GM19467 (cell line): ENCODE results near the gene ZNF829.

Source experiments
- ATAC-seq: cut with Tn5 transposase; IDR thresholded peaks from one replicate; pipeline ENCODE4 v1.9.1; 2021; ENCODE audit warnings: mild to moderate bottlenecking, moderate library complexity; ENCODE audit not compliant: unreplicated experiment

Gene ZNF829

DNA sequence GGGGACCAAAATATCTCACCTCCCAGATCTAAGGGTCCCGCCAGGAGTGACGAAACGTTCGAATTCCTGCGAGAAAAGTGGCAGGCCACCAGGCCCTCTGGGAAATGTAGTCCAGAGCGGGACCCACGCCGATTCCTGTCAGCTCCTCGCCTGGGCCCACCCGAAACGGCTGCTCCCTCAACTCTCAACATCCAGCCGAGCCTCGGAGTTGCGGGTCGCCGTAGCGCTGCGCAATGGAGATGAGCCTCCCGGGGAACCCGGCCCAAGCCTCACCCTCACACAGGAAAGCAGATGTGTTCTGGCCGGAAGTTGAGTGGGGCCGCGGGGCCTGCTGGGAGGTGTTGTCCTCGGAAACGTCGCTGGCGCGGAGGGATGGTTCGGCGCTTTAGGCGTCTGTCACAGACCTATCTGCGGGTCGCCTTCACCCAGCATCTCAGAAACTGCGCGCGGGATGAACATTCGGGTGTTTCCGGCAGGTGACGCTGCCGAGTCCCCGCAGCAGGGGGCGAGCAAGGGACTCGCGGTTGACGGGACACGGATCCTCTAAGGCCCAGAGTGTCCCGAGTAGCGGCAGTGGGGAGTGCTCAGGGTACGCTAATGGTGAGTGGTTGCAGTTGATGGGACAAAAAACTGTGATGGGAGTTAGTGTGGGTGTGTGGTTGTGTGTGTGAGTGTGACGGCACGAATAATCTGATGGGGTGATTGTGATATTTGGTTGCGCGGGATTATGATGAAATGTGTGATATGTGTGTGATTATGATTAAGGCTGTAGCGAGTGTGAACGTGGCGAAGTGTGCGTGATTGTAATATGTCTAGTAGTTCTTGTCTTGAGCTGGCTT is at the start of gene ZNF829, which contains the start of gene ZNF568:
ZNF829 (minus strand) TSS at position 300 of the 839 bp plus-strand sequence. CDS start 1,124 bp downstream, outside the sequence.
ZNF568 (plus strand) TSS at position 341 of the 839 bp plus-strand sequence. CDS start 6,439 bp downstream, outside the sequence.
- ATAC-seq = peak; percentile 77

DNA sequence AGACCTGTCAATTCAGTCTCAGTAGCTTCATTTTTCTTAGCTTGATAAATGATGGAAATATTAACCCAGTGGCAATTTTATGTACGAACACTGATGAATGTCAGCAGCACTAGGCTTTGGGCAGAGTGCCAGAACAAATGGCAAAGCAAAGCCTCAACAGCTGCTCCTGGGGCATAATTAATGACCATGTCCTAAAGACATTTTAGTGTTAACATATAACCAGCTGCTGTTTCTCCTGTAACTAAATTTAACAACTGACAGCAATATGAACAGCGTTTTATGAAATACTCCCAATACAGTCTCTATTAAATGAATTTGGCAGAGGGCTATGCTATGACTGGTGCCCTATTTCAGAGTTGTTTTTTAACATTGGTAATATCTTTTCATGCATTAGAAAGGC is 47.2 kb upstream of the ZNF829 start:
- ATAC-seq = no peak

DNA sequence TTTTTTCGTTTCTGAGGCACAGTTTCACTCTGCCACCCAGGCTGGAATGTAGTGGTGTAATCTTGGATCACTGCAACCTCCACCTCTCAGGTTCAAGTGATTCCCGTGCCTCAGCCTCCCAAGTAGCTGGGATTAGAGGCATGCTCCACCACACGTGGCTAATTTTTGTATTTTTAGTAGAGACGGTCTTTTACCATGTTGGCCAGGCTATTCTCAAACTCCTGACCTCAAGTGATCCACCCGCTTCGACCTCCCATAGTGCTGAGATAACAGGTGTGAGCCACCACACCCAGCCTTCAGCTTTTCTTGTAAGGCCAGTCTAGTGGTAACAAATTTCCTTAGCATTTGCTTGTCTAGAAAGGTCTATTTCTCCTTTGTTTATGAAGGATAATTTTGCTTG is 46.3 kb upstream of the ZNF829 start:
- ATAC-seq = no peak

DNA sequence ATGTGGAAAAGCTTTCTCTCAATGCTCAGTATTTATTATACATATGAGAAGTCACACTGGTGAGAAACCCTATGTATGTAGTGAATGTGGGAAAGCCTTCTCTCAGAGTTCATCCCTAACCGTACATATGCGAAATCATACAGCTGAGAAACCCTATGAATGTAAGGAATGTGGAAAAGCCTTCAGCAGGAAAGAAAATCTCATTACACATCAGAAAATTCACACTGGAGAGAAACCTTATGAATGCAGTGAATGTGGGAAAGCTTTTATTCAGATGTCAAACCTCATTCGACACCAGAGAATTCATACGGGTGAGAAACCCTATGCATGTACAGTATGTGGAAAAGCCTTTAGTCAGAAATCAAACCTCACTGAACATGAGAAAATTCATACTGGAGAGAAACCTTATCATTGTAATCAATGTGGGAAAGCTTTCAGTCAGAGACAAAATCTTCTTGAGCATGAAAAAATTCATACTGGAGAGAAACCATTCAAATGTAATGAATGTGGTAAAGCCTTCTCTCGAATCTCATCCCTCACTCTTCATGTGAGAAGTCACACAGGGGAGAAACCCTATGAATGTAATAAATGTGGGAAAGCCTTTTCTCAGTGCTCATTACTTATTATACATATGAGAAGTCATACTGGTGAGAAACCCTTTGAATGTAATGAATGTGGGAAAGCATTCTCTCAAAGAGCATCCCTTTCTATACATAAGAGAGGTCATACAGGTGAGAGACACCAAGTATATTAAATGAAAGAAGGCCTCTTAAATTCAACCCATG is 34.4 kb upstream of the ZNF829 start:
- no peak for ATAC-seq

DNA sequence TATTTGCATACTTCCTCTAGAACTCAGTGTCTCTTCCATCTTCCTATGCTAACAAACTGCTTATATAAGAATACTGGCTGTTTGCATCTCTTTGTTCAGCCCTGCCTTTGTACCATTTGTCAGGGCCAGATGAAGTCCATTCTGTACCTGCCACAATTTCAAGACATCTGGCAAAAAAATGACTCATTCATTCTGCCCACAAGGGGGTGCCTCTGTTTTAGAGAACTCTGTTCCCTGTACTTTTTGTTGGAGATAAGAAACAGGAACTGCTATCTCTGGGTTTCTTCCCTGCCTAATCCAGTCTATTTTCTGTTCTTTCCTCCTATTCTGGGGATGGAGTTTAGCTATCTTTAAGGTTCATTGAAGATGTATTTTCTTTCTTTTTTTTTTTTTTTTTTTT is 23.1 kb upstream of the ZNF829 start:
- no peak for ATAC-seq

DNA sequence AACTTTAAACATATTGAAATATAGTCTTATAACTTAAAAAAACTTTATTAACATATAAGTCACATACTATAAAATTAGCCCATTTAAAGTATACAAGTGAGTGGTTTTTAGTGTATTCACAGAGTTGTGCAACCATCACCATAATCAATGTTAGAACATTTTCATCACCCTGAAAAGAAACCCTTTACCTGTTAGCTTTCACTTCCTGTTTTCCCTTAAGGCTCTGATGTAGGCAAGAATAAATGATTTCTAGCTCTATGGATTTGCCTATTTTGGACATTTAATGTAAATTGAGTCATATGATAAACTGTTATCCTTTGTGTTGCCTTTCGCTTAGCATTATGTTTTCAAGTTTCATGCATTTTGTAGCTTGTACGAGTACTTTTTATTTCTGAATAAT is 15.6 kb upstream of the ZNF829 start:
- ATAC-seq = no peak

- no peak for ATAC-seq
Observed at GRCh38 chr19:36918090-36918489, 2.0 kb upstream of the ZNF829 start.

DNA sequence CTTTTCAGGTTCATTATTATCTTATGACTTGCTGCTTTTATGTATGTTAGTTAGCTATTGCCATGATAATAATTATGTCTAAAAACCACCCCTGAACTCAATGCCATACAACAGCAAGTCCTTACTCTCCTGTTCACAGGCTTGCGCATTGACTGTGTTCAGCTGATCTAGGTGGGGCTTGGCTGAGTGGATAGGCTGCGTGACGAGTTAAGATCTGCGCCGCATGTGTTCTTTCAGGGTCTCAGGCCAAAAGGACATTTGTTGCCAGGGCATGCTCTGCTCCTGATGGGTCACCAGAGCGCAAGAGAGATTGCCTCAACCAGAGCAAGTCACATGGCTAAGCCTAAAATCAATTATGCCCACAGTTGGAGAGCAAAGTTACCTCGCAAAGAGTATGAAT is 900 bp upstream of the ZNF829 start:
- no peak for ATAC-seq

- ATAC-seq = no peak
Observed at GRCh38 chr19:36898422-36898821, 17.7 kb downstream of the ZNF829 start.

- no peak for ATAC-seq
Observed at GRCh38 chr19:36894849-36895383, 21.2 kb downstream of the ZNF829 start.

GRCh38 chr19:36891768-36892357 is 24.2 kb downstream of the ZNF829 start:
- no peak for ATAC-seq

GRCh38 chr19:36876993-36877938 is 38.8 kb downstream of the ZNF829 start:
- no peak for ATAC-seq

DNA sequence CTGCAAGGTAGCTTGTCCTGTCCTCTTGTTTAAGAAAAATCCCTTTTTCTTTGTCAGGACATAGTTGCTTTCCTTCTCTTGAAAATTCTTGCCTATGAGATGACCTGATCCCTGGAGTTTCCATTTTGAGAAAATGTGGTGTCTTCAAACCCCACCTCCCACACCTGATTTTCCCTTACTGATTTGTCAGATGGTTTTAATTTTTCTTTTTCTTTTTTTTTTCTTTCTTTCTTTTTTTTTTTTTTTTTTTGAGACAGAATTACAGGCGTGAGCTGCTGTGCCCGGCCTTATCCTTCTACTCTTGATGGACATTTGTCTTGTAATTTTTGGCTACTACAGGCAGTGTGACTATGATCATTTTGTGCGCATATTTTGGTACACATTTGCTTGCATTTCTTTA is 64.2 kb downstream of the ZNF829 start:
- no peak for ATAC-seq

GRCh38 chr19:36850559-36851442 is 65.3 kb downstream of the ZNF829 start, which contains the start of gene ZNF345:
TSS of gene ZNF345 (plus strand) at chr19:36850876. CDS start at chr19:36876831, 25,955 bp downstream.
- peak; percentile 74 for ATAC-seq

- ATAC-seq = peak; percentile 84
Observed at GRCh38 chr19:36849701-36850558, 66.2 kb downstream of the ZNF829 start.

GRCh38 chr19:36847968-36848367 is 68.1 kb downstream of the ZNF829 start:
- no peak for ATAC-seq

DNA sequence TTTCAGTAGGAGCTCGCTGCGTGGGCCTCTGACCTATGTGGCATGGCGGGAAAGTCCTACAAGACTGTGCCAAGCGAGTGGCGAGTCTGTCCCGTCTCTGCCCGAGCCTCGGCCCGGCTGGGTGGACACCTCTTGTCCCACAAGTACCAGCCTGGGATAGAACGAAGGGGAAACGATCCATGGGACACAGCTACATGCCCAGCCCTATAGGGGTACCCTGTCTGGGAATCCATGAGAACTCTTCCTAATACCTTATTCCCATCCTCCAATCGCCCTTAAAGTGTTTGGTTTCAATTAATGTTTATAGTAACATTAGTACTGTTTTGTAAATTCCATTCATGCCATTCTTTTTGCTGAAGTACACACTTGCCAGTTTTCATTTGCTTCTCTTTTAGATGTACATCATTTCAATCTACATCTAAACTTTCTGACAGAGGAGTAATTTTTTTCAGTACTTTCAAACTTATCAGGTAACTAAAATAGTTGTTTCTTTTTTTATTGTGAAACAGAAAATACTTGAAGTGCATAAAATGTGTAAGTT is 77.2 kb downstream of the ZNF829 start:
- no peak for ATAC-seq
